ENCODE results near the gene MCOLN1.
A peak's percentile ranks its signal among the peaks of the same experiment; 100 is the strongest.

Gene MCOLN1

DNA sequence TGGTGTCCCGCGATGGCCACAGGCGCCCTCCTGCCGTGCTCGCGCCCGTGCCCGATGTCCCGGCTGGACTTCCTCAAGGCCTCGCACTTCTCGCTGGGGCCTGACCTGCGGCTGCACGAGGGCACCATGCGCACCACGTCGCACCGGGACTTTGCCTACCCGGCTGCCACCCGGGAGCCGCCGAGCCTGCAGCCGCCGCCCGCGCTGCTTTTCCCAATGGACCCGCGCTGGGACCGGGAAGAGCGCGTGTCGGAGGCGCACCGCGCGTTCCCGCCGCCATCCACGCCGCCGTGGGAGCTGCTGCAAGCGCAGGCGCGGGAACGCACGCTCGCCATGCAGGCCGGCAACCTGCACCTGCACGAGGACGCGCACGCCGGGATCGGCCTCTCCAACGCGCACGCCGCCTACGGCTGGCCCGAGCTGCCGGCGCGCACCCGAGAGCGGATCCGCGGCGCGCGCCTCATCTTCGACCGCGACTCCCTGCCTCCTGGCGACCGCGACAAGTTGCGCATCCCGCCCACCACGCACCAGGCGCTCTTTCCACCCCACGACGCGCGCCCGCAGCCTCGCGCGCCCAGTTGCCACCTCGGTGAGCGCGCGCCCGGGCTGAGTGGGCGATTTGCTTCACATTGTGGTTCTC, 21.5 kb upstream of the MCOLN1 start:
- TF ChIP-seq CTCF (IDR thresholded peaks at IDR 0.05; ENCODE audit: borderline replicate concordance, control extremely low read depth, extremely low read depth, insufficient read depth, missing control alignments), result no peak
- in situ Hi-C loops (cut with MboI; ENCODE audit: low sequenced_read_pairs, unreplicated experiment), result no loop called here
- DNase-seq (ENCODE audit: low spot score), result peak; percentile 75

DNA sequence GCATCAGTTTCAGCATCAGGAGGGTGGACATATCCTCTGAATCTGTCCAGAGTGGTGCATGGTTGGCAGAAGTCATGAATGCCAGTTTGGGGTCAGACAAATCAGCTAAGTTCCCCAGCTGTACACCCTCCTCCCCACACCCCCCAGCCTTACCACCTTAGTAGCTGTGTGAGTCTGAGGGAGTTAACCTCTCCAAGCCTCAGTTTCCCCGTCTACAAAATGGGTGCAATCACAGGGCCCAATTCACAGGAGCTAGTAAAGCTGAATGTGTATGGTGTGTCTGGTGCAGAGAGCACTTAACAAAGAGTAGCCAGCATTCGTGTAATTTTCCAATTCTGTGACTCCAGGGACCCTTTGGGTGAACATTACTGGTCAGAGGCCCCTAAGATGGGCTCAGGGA, 19.9 kb upstream of the MCOLN1 start:
- no peak for DNase-seq (ENCODE audit: low spot score)
- in situ Hi-C loops (cut with MboI; ENCODE audit: low sequenced_read_pairs, unreplicated experiment), result no loop called here
- no peak for TF ChIP-seq CTCF (IDR thresholded peaks at IDR 0.05; ENCODE audit: borderline replicate concordance, control extremely low read depth, extremely low read depth, insufficient read depth, missing control alignments)

GRCh38 chr19:7504684-7505083, 17.7 kb upstream of the MCOLN1 start:
- no peak for DNase-seq (ENCODE audit: low spot score)
- no peak for TF ChIP-seq CTCF (IDR thresholded peaks at IDR 0.05; ENCODE audit: borderline replicate concordance, control extremely low read depth, extremely low read depth, insufficient read depth, missing control alignments)
- in situ Hi-C loops (cut with MboI; ENCODE audit: low sequenced_read_pairs, unreplicated experiment), result no loop called here

GRCh38 chr19:7505288-7505681, 17.1 kb upstream of the MCOLN1 start:
- in situ Hi-C loops (cut with MboI; ENCODE audit: low sequenced_read_pairs, unreplicated experiment), result no loop called here
- TF ChIP-seq CTCF (IDR thresholded peaks at IDR 0.05; ENCODE audit: borderline replicate concordance, control extremely low read depth, extremely low read depth, insufficient read depth, missing control alignments), result no peak
- no peak for DNase-seq (ENCODE audit: low spot score)

DNA sequence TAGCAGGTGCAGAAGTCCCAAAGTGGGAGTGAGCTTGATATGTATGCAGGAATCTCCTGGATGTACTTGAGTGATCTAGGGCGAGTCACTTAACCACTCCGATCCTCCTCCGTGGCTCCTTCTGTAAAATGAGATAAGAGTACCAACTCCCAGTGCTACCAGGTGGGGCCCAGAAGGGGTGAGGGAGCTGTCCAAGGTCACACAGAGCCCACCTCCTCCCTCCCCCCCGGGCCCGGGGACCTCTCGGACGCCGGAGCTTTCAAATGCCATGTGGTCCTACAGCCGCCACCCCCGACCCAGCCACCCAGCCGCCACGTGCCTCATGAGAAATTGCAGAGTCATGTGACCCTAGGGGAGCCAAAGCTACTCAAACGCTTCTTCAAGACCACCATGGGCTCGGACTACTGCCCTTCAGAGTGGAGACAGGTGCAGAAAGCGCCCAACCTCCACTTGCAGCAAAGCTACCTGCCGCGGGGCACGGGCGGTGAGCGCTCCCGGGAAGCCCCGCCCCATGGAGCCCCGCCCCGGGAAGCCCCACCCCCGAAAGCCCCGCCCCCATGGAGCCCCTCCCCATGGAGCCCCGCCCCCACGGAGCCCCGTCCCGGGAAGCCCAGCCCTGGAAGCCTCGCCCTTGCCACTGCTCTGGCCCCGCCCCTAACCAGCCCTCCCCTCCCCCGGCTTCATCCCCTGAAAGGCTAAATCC, 16.6 kb upstream of the MCOLN1 start:
- DNase-seq (ENCODE audit: low spot score), result peak; percentile 80
- no peak for TF ChIP-seq CTCF (IDR thresholded peaks at IDR 0.05; ENCODE audit: borderline replicate concordance, control extremely low read depth, extremely low read depth, insufficient read depth, missing control alignments)
- in situ Hi-C loops (cut with MboI; ENCODE audit: low sequenced_read_pairs, unreplicated experiment), result no loop called here

GRCh38 chr19:7506385-7507328, 15.8 kb upstream of the MCOLN1 start:
- peak; percentile 75 for DNase-seq (ENCODE audit: low spot score)
- TF ChIP-seq CTCF (IDR thresholded peaks at IDR 0.05; ENCODE audit: borderline replicate concordance, control extremely low read depth, extremely low read depth, insufficient read depth, missing control alignments), result no peak
- in situ Hi-C loops (cut with MboI; ENCODE audit: low sequenced_read_pairs, unreplicated experiment), result no loop called here
